HG03280 (cell line): ENCODE results near the gene TFEB.
"Not testable (repeated sequence)": the region's sequence is repeated elsewhere in the genome, so short reads cannot be mapped to it uniquely, and the experiment has no call there.

Experiments used
- ATAC-seq: cut with Tn5 transposase; IDR thresholded peaks from one replicate; pipeline ENCODE4 v1.9.1; 2021; ENCODE audit warnings: mild to moderate bottlenecking, moderate library complexity; ENCODE audit not compliant: unreplicated experiment

TFEB gene

DNA sequence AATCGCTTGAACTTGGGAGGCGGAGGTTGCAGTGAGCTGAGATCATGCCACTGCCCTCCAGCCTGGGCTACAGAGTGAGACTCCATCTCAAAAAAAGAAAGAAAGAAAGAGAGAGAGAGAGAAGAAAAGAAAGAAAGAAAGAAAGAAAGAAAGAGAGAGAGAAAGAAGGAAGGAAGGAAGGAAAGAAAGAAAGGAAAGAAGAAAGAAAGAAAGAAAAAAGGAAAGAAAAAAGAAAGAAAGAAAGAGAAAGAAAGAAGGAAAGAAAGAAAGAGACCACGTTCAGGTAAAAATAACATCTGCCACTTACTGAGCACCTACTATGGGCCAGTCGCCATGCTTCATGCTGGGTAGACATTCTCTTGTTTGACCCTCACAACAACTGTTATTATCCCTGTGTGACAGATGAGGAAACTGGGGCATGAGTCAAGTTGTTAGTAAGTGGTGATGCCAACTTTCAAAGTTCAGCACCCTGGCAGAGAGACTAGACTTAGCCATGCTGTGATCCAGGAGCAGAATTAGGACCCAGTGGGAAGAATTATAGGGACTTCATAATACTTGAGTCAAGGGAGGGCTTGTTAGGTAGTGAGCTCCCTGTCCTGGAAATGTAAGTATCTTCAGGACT, 30.7 kb upstream of the TFEB start:
- ATAC-seq: not testable (repeated sequence)

DNA sequence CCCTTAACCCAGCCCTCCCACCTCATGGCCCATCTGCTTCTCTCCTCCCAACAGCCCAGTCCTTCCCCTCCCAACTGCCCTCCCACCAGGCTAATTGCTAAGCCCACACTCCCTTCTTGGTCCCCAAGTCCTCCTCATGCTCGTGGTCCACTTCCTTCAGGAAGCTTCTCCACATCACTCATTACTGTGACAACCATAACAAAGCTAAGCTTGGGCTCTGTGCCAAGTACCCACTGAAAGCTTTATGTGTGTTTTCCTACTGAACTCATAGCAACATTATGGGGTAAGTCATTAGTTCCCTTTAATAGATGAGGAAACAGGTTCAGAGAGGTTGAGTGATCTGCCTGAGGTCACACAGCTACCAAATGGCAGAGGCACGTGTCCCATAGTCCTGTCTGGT, 28.1 kb upstream of the TFEB start:
- no peak for ATAC-seq

DNA sequence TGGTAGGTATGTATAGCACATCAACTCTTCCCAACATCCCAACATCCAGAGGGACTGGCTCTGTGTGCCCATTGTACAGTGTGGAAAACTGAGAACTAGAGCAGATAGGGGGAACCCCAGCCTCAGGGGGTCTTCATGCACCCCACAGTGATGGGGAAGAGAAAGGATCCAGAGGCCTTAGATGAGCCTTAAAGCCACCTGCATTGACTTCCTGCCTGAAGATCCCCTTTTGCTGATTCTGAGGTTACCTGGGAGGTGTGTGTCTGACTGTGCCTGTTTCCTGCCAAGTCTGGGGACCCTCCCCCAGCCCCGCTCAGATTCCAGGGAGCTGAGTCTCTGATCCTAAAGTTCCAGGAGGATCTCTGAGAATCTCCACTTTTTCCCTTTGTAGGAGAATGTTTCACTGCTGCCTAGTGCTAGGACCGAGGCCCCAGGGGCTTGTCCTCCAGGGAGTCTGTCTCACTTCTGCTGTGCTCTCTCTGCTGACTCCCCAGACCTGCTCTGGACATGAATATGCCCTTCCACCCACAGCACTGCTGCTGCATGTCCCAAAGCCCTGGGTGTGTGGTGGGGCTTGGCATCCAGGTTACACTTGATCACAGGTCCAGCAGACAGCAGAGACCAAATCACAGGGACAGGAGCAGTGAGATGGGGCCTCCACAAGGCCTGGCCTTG, 24.6 kb upstream of the TFEB start:
- no peak for ATAC-seq

DNA sequence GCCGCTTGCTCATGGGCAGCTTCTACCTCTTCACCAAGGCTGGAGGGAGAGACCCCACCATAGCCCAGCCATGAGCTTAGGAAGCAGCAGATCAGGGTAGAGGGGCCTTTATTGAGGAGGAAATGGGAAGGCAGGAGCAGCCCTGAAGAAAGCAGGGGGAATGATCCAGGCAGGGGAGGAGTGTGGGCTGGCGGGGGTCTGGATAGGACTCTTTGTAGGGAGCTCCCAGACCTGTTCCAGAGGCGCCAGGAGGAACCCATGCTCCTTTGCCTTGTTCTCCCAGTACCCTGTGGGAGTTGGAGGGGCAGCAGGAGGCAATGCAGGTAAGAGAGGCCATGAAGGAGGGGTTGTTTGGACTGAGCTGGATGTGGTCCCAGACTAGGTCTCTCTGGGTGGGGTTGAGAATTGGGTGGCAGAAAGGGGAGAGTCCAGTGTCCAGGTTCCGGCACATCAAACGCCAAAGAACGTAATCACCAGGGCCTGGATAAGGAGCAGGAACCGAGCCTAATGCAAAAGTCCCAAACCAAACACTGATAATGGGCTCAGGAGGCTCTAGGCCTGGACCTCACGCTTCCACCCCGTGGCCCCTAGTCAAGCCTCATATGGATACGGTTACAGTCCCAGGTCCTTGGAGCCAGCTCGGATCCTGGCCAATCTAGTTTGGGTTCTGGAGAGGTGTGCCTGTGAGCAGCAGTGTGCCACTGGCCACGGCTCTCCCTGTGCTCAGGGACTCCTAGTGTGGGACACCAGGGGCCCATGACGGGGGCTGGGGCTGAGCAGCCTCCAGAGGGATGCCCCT, 23.9 kb upstream of the TFEB start:
- no peak for ATAC-seq

DNA sequence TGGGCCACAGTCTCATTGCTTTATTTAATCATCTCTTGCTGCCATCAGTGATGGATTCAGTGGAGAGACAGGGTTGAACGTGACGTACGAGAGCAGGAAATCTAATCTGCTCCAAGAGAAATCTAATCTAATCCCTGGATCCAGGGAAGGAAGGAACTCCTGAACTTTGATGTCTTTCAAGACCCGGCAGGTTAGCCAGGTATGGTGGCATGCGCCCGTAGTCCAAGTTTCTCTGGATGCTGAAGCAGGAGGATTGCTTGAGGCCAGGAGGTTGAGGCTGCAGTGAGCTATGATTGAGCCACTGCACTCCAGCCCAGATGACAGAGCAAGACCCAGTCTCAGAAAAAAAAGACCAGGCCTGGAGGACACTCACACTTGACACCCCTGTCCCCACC, 23.2 kb upstream of the TFEB start:
- ATAC-seq: no peak

DNA sequence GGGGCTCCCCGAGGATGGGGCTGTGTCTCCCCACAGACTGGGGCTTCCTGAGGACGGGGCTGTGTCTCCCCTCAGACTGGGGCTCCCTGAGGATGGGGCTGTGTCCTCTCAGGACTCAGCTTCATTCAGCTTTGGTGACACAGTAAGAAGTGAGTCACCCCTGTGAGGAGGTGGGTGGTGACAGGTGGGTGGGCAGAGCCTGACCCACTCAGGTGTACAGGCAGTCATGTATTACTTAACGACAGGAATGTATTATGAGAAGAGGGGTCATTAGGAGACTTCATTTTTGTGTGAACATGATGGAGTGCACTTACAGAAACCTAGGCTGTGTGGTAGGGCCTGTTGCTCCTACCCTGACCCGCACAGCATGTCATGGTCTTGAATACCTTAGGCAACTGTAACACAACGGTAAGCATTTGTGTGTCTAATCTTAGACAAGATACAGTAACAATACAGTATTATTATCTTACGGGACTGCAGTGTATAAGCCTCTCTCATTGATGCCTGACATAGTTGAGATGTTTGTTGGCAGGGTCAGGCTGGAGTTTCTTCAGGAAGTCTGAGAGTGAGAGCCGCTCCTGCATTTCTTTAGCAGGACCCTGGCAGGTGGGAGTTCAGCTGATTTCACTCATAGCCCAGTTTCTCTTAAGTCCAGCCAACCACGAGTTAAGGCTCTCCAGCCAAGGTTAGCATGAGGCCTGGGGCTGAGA, 22.7 kb upstream of the TFEB start:
- no peak for ATAC-seq

DNA sequence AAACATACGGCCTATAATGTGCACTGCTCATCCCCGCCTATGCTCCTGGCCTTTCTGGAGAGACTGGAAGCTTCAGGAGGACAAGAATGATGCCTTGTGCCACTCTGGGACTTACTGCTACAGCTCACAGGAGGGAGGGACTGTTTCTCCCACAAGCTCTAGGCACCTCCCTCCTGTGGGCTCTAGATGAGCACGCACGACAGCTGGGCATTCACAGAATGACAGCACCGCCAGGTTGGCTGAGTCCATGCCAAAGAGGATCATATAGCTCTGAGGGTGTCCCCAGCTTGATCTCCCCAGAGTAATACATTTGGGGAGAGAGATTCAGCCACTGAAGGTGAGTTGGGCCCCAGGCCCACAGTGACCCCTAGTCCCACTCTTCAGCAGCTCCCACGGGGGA, 21.9 kb upstream of the TFEB start:
- no peak for ATAC-seq

DNA sequence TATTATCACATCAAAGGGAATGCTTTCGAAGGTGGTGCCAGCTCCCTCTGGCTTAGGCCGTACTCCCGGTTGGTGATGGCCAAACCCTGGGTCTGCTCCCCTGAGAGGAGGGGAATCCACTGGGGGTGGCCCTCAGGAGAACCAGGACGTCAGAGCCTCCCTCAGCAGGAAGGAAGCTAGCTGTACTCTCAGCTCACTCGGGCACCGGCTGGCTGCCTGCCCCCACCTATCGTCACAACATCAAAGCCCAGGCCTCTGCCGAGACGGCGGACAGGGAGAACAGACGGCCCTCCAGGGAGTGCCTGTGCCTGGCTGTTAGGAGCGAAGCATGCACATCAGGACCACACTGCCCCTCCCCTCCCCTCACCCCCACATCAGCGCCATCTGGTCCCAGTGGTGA, 20.9 kb upstream of the TFEB start:
- no peak for ATAC-seq

DNA sequence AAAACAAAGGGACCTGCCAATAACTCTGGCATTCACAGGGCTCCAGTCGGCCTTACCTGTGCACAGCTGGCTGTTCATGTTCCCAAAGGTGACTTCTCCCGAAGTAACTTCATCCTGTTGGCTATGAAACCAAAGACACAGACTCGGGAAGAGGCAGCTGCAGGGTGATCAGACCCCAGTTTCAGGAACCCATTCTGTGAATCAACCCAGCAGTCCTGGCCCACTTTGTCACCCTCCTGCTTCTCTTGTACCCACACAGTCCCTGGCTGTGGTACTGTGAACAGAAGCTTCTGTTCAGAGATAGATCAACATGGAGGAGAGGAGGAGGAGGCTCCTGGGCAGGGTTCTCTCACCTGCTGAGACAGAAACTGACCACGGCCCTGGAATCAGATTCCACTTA, 20.5 kb upstream of the TFEB start:
- ATAC-seq: no peak

DNA sequence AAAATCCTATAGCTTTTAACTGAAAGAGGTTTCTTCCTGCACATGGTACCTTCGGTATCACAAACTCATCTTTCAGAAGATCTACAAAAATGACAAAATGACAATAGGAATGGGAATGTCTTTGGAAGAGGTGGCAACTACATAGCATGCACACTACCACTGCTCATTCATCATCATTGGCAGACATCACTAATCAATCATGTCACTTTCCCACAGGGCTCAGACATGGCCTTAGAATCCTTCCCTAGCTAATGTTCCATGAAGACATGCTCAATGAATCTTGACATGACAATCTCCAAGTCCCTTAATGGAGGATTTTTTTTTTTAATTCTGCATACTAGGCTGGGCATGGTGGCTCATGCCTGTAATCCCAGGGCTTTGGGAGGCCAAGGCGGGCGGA, 15.0 kb upstream of the TFEB start:
- ATAC-seq: no peak

DNA sequence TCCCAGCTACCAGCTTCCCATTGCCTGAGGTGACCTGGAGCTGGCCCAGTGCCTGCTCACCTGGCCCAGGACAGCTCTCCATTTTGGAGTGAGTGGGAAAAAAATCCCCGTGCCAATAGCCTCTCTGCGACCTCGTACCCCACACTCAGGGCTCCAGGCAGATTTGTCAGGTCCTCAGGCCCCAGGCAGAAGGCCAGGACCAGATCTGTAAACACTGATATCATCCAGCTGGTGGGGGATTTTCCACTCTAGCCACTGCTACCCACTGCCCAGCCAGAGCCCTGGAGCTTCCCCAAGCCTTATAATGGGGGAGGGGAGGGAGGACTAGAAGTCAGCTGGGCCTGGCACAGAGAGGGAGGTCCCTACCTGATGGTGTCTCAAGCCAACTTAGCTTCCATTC, 13.1 kb upstream of the TFEB start:
- ATAC-seq: no peak

DNA sequence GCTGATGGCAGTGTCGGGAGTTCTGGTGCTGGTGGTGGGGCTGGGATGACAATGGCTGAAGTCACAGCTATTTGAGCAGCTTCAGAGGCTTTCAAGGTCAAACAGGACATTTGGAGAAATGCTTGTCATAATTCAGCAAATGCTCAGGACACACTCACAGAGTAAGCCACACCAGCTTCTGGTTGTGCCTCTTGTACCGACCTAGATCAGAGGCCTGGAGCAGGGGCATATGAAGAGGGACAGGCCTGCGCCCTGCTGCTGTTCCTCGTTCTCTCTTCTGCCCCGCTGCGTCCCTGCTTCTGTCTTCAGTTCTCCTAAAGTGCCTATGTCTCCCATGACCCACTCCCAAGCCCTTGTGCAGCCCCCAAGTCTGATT, 12.7 kb upstream of the TFEB start:
- no peak for ATAC-seq

DNA sequence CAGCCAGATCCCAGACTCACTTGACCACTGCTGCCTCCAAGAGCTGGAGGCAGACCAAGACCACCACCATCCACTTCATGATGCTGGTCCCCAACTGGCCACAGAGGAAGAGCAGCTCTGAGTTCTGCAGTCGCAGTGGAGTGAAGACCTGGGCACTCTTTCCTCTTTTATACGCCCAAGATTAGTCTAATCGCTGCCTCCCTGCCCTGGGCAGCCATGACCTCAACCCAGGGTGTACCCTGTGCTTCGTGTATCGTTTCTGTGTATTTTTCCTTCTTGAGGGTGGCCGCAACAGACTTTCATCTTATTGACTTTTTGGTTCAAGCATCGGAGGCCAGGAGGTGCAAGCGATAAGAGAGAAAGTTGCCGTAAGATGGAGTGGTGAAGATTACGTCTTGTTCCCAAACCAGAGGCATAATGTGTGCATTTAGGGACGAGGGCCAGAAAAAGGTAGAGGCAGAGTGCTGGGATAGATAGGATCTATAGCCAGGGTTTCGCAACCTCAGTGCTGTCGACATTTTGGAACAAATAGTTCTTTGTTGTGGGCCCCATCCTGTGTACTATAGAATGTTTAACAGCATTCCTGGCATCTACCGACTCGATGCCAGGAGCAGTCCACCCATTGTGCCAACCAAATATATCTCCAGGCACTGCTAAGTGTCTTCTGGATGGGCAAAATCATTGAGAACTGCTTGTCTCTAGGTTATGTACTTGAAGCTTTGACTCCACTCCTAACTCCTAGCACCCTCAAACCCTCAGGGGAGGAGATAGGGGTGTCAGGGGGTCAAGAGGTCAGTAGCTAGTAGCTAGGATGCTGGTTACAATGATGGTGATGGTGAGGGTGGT, 12.1 kb upstream of the TFEB start, which contains the start of gene PGC:
PGC (minus strand) TSS at position 142 of the 846 bp plus-strand sequence; CDS start at position 79, 63 bp downstream.
- ATAC-seq: no peak

DNA sequence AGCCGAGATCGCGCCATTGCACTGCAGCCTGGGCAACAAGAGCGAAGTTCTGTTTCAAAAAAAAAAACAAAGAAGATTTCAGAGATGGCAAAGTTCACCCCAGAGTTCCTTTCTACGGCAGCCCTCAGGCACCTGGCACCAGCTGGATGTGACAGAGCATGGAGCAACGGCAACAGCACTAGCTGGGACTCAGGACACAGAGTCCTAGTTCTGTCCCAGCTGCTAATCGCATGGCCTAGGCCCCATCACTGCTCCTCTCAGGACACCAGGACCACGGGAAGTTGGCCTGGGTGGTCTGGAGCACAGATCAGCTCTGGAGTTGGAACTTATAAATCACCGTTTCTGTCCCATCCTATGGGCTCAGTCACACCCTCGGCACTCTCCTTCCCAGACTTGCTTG, 10.7 kb upstream of the TFEB start:
- ATAC-seq: no peak

DNA sequence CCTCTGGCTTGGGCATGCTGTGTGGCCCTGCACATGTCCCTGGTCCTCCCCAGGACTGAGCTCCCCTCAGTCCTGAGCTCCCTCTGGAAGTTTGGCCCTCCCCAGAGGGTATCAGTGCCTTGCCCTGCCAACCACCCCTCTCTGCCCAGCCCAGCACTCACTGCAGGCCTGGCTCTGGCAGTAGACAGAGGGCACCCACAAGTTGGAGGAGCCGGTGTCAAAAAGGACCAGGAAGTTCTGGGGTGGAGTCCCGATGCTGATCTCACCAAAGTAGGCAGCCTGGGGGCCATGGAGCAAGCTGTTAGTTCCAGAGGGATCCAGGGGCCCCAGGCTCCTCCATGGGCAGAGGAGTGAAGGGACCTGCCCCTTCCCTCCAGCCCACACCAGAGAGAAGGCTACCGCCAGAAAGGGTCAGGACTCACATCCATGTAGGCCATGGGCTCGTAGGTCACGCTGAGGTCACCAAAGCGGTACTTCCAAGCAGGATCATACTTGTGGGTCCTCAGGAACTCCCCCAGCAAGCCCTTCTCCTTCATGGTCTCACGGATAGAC, 8.9 kb upstream of the TFEB start:
- ATAC-seq: no peak

DNA sequence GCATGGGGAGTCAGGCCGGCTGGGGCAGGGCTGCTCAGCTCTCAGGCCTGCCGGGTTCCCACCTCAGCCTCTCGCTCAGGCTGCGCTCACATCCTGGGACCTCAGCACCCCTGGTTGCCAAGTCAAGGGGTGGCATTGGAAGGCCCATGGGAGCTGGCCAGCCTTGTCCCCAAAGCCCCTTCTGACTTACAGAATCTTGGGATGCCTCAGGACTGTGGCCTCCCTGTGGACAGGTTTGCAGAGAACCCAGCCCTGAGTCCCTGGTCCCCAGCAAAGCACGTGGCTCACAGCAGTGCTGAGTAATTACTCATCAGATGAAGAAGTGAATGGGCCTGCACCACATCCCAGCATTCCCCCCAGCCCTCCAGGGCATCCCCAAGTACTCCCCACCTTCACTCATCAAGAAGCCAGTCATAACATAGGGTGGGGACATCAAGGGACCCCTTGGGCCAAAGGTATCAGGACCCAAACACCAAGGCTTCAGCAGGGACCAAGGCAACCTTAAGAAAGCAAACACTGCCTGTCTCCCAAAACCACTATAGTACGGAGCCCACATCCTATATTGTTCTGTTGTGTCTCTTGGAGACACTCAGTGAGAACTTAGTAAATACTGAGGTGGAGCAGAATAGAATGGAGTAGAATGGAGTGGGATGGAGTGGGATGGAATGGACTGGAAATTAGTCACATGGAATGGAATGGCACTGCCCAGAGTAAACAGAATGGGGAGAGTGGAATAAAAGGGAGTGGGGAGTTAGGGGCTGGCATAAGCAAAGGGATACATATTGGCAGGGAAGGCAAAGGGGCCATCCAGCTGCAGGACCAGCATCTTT, 8.2 kb upstream of the TFEB start:
- ATAC-seq: no peak

DNA sequence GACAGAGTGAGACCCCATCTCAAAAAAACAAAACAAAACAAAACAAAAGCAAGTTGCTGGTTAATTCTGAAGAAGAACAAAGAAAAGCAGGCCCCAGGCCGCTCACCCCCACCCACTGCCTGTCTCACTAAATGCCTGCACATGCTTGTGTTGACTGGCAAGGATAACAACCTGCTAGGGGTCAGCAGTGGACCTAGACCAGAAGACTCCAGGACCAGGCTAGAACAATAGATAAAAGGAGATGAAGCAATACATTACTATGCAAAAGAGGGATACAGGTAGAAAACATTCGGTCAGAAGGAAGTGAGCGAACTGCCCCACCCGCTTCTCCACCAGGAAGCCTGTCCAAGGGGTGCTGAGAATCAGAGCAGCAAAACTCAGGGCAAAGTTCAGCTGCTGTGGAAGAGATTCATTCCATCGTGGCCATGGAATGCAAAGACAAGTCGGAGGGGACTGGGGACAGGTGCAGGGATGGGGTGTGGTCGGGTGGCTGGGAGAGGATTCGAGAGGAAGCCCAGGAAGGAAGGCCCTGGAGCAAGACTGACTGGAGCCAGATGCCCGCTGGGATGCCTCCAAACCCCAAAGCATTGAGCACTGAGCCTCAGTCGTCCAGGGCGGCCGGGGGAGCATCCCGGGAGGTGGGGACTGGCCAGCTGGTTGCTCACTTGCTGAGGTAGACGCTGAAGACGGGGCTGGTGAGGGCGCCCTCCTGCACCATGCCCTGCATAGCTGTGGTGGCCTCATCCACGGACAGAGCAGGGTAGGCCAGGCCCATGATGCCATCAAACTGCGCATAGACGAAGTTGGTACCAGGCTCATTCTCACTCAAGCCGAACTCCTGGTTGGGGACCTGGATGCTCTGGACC, 6.5 kb upstream of the TFEB start:
- no peak for ATAC-seq

DNA sequence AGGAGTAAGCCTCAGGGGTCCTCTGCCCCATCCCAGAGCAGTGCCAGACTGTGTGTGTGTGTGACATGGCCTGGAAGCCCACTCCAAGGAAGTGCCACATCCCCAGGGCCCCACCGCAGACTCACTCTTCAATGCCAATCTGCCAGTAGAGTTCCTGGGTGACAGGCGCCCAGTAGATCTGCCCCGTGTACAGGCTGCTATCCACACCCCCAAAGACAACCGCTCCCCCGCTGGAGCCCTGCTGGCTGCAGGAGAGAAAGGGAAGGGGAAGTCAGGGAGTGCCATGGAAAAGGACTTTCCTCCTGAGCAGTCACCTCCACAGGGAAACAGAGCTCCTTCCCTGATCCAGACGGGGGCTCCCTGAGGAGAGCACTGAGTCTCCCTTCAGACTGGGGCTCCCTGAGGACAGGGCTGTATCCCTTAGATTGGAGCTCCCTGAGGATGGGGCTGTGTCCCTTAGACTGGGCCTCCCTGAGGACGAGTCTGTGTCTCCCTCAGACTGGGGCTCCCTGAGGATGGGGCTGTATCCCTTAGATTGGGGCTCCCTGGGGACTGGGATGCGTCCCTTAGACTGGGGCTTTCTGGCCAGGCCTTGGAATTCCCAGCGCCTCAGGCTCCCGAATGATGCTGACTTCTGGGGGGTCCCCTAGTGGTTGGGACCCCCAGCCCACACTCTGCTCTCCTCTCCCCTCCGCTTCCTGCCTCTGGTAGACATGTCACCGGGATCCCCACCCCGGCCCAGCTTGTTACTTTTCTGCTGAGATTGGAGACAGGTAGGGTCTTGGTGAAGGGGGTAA, 5.2 kb upstream of the TFEB start:
- no peak for ATAC-seq
